Stimulated activated CD8-positive, alpha-beta memory T cell treated with anti-CD3 and anti-CD28 coated beads, Interleukin-12 subunit alpha, Interleukin-12 subunit beta, amount 100 ng/mL, for 4 hours (primary cell): ENCODE results near the gene ZNF502.
A peak's percentile ranks its signal among the peaks of the same experiment; 100 is the strongest.
"Not testable (repeated sequence)": the region's sequence is repeated elsewhere in the genome, so short reads cannot be mapped to it uniquely, and the experiment has no call there.

Experiments
- DNase-seq: peaks from one replicate; pipeline ENCODE4 v3.0.0-alpha.2; 2020; ENCODE audit warnings: low read depth

ZNF502 gene

GRCh38 chr3:44712455-44713075 is at the start of gene ZNF502:
TSS of gene ZNF502 (plus strand) at chr3:44712660. CDS start at chr3:44720262, 7,602 bp downstream.
- peak; percentile 31 for DNase-seq

DNA sequence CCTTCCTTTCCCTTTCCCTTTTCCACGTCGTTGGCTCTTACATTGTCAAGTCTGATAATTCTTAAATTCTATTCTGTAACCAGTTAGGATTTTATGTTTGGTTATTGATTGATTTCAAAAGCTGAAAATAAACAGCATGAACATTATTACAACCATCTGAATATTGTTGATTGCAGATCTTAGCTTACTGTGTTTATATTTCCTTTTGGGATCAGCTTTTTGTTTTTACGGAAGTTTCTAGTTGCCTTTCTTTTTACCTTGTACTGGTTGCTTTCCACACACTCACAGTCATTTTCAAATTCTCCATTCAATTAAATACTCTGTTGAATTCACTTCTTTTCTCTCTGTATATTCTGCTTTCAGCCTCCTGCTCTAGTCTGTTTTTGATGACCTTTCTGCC is 47.3 kb upstream of the ZNF502 start:
- DNase-seq = no peak

GRCh38 chr3:44666346-44666745 is 46.1 kb upstream of the ZNF502 start:
- DNase-seq = no peak

DNA sequence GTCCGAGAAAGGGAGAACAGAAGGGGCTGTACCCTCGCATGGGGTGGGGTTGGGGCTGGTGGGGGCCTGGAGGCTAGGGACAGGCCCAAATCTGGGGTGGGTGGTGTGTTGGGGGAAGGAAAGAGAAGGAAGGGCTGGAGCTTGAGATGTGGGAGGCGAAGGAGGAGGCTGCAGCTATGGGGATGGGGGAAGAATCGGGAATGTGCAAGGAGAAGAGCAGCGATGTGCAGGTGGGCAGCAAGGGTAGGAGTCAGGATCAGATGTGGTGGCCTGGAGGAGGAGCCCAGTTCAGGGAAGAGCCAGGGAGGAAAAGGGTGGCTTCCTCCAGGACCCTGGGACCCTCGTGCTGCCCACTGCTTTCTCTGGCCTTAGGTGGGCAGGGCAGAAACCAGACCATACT is 42.7 kb upstream of the ZNF502 start:
- DNase-seq = no peak

- not testable (repeated sequence) for DNase-seq
Observed at GRCh38 chr3:44673466-44673865, 39.0 kb upstream of the ZNF502 start.

- no peak for DNase-seq
Observed at GRCh38 chr3:44674211-44674610, 38.2 kb upstream of the ZNF502 start.

DNA sequence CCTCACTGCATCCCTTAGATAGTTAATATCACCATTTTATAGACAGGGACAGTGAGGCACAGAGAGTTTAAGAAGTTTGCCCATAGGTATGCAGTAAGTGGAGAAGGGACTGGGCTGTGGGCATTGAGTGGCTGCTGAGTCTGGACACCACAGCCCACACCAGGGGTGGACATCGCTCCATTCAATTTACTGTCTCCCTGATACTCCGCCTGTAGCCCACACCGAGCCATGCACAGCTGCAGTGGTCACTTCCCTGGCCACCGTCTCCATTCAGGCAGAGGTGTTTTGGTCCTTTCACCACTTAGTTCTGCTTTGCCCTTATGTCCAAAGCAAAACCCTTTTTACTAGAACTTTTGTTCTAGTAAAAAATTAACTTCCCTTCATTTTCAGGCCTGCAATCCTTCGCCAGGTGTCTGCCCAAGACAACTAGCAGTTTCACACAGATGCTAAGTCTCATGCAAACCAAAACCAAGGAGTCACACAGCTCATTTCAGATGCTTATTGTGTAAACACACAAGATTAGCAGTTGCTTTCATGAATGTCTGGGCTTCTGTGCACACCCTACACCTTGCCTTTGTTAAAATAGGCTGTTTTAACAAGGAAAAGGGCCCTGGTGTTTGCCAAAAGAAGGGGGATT is 33.9 kb upstream of the ZNF502 start:
- no peak for DNase-seq

DNA sequence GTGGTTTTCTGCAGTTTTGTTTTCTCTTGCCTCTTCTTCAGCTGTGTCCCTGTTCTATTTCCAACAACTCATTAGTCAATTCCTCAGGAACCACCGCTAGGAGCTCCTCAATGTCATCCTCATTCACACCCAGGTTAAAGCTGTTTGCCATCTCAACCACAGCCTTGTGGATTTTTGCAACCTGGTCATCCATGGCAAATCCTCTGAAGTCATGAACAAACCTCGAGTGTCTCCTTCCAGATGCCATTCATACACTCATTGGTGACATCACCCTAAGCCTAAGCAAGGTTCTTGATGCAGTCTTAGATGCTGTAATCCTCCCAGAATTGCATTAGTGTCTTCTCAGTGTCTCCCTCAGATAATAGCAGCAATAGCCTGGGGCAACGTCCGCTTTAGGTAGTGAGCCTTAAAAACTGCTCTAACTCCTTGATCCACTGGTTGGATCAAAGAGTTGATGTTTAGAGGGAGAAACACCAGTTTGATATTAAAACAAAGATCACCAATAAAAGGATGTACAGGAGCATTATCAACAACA is 31.5 kb upstream of the ZNF502 start:
- DNase-seq = no peak

GRCh38 chr3:44682182-44682896 is 30.1 kb upstream of the ZNF502 start:
- DNase-seq = no peak

GRCh38 chr3:44685128-44685800 is 27.2 kb upstream of the ZNF502 start:
- peak; percentile 14 for DNase-seq

DNA sequence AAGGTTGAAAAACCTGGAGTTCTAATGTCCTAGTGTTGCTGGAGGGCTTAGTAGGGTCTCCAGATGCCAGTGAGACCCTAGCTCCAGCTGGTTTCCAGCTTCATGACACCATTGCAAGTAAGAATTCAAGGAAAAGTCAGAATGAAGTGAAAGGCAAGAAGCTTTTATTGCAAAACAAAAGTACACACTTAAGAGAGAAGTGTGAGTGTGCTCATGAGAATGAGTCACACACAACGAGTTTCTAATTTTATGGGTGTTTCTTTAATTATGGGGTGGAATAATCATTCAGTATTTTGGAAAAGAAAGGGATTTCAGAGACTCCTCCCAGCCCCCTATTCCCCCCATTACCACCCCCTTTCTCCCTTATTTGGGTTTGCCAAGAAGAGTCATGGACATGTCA is 24.6 kb upstream of the ZNF502 start:
- no peak for DNase-seq

GRCh38 chr3:44721231-44722102 is 9.0 kb downstream of the ZNF502 start:
- no peak for DNase-seq

DNA sequence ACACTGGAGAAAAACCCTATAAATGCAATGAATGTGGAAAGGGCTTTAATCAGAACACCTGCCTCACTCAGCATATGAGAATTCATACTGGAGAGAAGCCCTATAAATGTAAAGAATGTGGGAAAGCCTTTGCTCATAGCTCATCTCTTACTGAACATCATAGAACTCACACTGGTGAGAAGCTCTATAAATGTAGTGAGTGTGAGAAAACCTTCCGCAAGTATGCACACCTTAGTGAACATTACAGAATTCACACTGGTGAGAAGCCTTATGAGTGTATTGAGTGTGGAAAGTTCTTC is 9.6 kb downstream of the ZNF502 start:
- DNase-seq = no peak

GRCh38 chr3:44729384-44729910 is 17.0 kb downstream of the ZNF502 start, which contains the start of gene ZNF501:
TSS of gene ZNF501 (plus strand) at chr3:44729635. CDS start at chr3:44734422, 4,787 bp downstream.
- DNase-seq = peak; percentile 71

DNA sequence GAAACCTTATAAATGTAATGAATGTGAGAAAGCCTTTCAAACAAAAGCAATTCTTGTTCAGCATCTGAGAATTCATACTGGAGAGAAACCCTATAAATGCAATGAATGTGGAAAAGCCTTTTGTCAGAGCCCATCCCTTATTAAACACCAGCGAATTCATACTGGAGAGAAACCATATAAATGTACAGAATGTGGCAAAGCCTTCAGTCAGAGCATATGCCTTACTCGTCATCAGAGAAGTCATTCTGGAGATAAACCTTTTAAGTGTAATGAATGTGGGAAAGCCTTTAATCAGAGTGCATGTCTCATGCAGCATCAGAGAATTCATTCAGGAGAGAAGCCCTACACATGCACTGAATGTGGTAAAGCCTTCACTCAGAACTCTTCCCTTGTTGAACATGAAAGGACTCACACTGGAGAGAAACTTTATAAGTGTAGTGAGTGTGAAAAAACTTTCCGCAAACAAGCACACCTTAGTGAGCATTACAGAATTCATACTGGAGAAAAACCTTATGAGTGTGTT is 22.2 kb downstream of the ZNF502 start:
- DNase-seq = no peak

DNA sequence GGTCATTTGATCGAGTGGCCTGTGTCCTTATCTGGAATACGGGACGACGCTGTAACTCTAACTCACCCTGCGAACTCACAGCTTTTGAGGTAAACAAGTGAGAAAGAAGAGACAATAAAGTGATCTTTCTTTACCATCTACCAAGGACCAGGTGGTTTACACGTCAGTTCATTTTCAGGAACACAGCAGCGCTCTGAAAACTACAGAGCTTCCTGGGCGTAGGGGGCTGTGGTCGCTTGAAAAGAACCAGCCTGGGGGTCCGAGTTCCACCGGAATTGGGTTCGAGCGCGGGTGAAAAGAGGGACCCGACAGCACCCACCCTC is 48.6 kb downstream of the ZNF502 start:
- no peak for DNase-seq

DNA sequence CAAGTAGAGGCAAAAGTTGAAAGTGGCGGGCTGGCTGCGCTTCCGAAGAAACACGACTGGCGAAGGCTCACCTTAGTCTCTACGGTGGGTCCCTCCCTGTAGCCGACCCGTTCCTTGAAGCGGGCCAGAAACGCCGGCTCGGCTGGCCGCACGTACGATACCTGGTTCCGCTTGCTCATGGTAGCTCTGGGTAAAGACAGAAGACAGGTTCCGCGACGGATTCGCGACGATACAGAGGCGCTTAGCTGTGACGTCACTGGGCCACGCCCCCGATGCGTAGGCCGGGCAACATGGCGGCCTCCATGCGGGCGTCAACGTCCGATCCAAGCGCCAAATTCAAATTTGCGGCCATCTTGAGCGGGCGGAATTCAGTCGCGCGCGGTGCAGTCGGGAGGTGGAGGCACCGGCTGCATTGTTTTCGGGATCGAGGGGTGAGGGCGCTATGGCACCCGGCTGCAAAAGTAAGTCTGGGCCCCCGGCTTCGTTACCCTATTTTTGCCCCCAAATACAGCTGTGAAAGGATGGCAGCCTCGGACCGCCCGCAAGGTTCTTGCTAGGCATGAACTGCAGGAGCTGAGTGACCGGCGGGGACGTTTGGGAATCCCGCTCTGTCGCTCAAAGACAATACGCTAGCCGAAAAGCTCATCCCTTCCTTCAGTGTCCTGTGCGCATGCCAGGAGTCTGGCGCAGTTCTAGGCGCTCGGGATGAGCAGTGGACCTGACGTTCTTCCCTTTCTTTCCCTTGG is 49.1 kb downstream of the ZNF502 start, which contains the start of the genes KIAA1143 and KIF15:
KIAA1143 (minus strand) TSS at position 196 of the 746 bp plus-strand sequence; CDS start at position 179, 17 bp downstream.
KIF15 (plus strand) TSS at position 371 of the 746 bp plus-strand sequence; CDS start at position 443, 72 bp downstream.
- peak; percentile 95 for DNase-seq

DNA sequence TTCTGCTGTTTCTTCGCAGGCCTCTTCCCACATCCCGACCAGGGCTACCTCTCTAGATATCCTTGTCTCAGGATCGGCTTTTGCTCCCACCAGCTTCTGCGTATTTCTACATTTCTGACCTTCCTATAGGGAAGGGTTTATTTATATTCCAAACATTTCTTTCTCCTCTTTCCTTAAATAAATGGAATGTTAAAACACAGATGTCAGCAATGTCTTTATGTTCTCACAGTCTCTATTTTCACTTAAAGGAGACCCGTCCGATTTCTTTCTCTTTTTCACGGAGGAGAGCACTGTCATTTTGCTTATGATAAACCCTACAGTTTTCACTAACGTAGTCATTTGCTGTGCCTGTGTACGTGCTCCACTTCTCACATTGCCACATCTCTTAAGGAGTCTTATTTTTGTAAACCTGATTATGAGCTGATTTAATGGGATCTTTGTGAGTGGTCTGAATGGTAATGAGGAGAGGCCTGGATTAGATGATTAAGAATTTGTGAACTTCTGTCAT is 49.8 kb downstream of the ZNF502 start:
- no peak for DNase-seq

DNA sequence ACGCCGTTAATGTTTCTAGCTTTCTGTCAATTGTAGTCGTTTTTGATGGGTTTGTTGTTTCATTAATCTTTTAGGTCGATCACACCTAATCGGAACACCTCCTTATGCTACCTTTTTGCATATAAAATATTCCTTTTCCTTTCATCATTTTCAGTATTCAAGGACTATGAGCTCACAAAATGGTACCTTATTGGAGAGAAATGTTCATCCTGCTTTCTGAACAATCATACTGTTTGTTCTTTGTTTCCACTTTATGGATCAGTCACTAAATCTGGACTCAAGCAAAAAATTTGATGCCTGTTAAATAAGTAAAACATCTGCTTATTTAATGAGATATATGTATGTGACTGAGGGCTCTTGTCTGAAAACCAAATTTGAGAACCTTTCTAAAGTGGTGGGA is 50.2 kb downstream of the ZNF502 start:
- no peak for DNase-seq

DNA sequence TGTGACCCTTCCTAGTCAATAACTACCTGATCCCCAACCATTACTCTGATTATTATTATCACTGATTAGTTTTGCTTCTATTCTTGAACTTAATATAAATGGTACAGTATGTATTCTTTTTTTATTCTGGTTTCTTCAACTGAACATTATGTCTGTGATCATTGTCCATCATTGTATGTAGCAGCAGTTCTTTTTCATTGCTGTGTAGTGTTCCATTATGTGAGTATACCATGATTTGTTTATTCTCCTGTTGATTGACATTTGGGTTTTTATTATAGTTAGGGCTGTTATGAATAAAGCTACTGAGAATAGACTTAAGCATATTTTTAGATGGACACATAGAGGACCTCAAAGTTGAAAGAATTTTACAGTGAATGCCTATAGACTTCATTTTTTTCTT is 51.8 kb downstream of the ZNF502 start:
- no peak for DNase-seq
